ENCODE results near the gene SLC44A2. TPM values are rescaled to one million over a fixed set of nuclear protein-coding genes. Genes with fewer than 3 reads are reported as not detected.

The SLC44A2 gene
- 45.5 and 88.3 TPM in 2 replicates for total RNA-seq

GRCh38 chr19:10625003-10625761 lies at the start of gene SLC44A2:
SLC44A2 (plus strand) TSS chr19:10625553; CDS start chr19:10625634, 81 bp downstream.

GRCh38 chr19:10587022-10587838 lies 38.1 kb upstream of the SLC44A2 start, which contains the start of gene AP1M2:
AP1M2 (minus strand) TSS chr19:10587312; CDS start chr19:10587231, 81 bp downstream.

GRCh38 chr19:10653732-10654609 lies 28.6 kb downstream of the SLC44A2 start, which contains the start of gene ILF3:
ILF3 (plus strand) TSS chr19:10654346; CDS start chr19:10670606, 16,260 bp downstream.

Other genes starting within 250 kb of the SLC44A2 start
- 84.3 and 118 TPM in 2 replicates for gene TYK2, start 245.0 kb upstream of the SLC44A2 start, total RNA-seq
- 313 and 340 TPM in 2 replicates for gene CDC37, start 222.0 kb upstream of the SLC44A2 start, total RNA-seq
- 1.1 and 4.2 TPM in 2 replicates for gene PDE4A, start 205.0 kb upstream of the SLC44A2 start, total RNA-seq
- gene KEAP1, start 122.2 kb upstream of the SLC44A2 start, total RNA-seq: 78.8 and 118 TPM in 2 replicates
- gene S1PR5, start 108.1 kb upstream of the SLC44A2 start, total RNA-seq: 0.13 and 0.16 TPM in 2 replicates
- gene ATG4D, start 81.6 kb upstream of the SLC44A2 start, total RNA-seq: 6.5 and 8.2 TPM in 2 replicates
- gene KRI1, start 59.5 kb upstream of the SLC44A2 start, total RNA-seq: 6.2 and 7.4 TPM in 2 replicates
- gene CDKN2D, start 56.6 kb upstream of the SLC44A2 start, total RNA-seq: 6.2 and 7.1 TPM in 2 replicates
- gene AP1M2, start 38.2 kb upstream of the SLC44A2 start, total RNA-seq: 0.13 TPM in 1 of 2 replicates, not detected in the other
- 74.3 and 149 TPM in 2 replicates for gene ILF3, start 28.8 kb downstream of the SLC44A2 start, total RNA-seq
- 19.6 and 27.8 TPM in 2 replicates for gene QTRT1, start 75.9 kb downstream of the SLC44A2 start, total RNA-seq
- gene DNM2, start 92.5 kb downstream of the SLC44A2 start, total RNA-seq: 86.9 and 167 TPM in 2 replicates
- gene TMED1, start 210.7 kb downstream of the SLC44A2 start, total RNA-seq: 30.3 and 55.0 TPM in 2 replicates
- 0.16 and 0.25 TPM in 2 replicates for gene C19orf38, start 222.9 kb downstream of the SLC44A2 start, total RNA-seq
- gene CARM1, start 246.0 kb downstream of the SLC44A2 start, total RNA-seq: 16.2 and 28.3 TPM in 2 replicates

Measured in bladder microvascular endothelial cell (primary cell).